ENCODE results near the gene PLCL2. TPM values are rescaled to one million over a fixed set of nuclear protein-coding genes. Genes with fewer than 3 reads are reported as not detected.
A peak's percentile ranks its signal among the peaks of the same experiment; 100 is the strongest.

Gene PLCL2
- total and polyA plus RNA-seq, 10 of the 15 experiments (the other 5 are each of a cell fraction or from before 2014, with no cell fraction given), result 7.5 to 37.3 (median 21.7) TPM

- TF ChIP-seq ZNF592 (IDR thresholded peaks at IDR 0.05), result no peak
- TF ChIP-seq MYC (IDR thresholded peaks at IDR 0.05; ENCODE audit: insufficient read depth, insufficient read length, insufficient replicate concordance, low read length, severe bottlenecking), result no peak
- TF ChIP-seq NFYB (IDR thresholded peaks at IDR 0.05; ENCODE audit: insufficient read depth, low read depth, low read length), result no peak
- TF ChIP-seq PML (IDR thresholded peaks at IDR 0.05; ENCODE audit: low read length), result no peak
- TF ChIP-seq TCF3 (IDR thresholded peaks at IDR 0.05; ENCODE audit: borderline replicate concordance, insufficient read depth, low read depth, low read length), result no peak
- TF ChIP-seq HDGF (IDR thresholded peaks at IDR 0.05), result no peak
- peak; percentile 85 for TF ChIP-seq ZNF24 (IDR thresholded peaks at IDR 0.05)
- no peak for TF ChIP-seq PAX5 (IDR thresholded peaks at IDR 0.05; ENCODE audit: borderline replicate concordance, low read depth, low read length)
- no peak for TF ChIP-seq SUZ12 (IDR thresholded peaks at IDR 0.05; ENCODE audit: unreplicated experiment)
- peak in 1 of 2 experiments; percentile 49; a peak in 1 of 4 replicates for TF ChIP-seq BHLHE40 (IDR thresholded peaks at IDR 0.05; ENCODE audit: borderline replicate concordance in 1 of 2, low read depth in 2 of 2, low read length in 1 of 2)
- no peak for TF ChIP-seq ZNF384 (IDR thresholded peaks at IDR 0.05; ENCODE audit: borderline replicate concordance, low read depth, low read length)
- TF ChIP-seq RFX5 (IDR thresholded peaks at IDR 0.05; ENCODE audit: low read depth, low read length), result no peak
Observed at GRCh38 chr3:16888785-16889607, 4.2 kb downstream of the PLCL2 start (continued).

Data from GM12878 (cell line).